Liver (tissue), 9 donors: ENCODE data around the gene STOM. TPM values are rescaled to one million over a fixed set of nuclear protein-coding genes. Genes with fewer than 3 reads are reported as not detected.

Experiments
- DNase-seq: peaks from one replicate; pipeline ENCODE4 v3.0.0-alpha.2; 2017; ENCODE audit warnings: low spot score
- H3K27ac ChIP-seq, 2 donors: one replicate each; pipeline ENCODE4 v1.7.0; 2013; ENCODE audit warnings: inconsistent platforms in 2 of 2, low read length in 2 of 2, control low read depth in 1 of 2, low read depth in 1 of 2, mild to moderate bottlenecking in 1 of 2
- H3K27me3 ChIP-seq, 4 donors: one replicate each; pipeline versions ENCODE4 v1.6.1 to v1.7.0; 2013; ENCODE audit warnings: low read length in 3 of 4, inconsistent platforms in 1 of 4, mild to moderate bottlenecking in 1 of 4, moderate library complexity in 1 of 4; ENCODE audit not compliant: control insufficient read depth in 4 of 4, insufficient read depth in 4 of 4
- H3K36me3 ChIP-seq, 4 donors: one replicate each; pipeline versions ENCODE4 v1.6.1 to v1.7.0; 2013; ENCODE audit warnings: low read length in 3 of 4, mild to moderate bottlenecking in 3 of 4, low read depth in 1 of 4, moderate library complexity in 1 of 4; ENCODE audit not compliant: control insufficient read depth in 4 of 4, insufficient read depth in 3 of 4
- H3K4me1 ChIP-seq, 4 donors: one replicate each; pipeline versions ENCODE4 v1.6.1 to v1.7.0; 2013; ENCODE audit warnings: low read length in 3 of 4, mild to moderate bottlenecking in 3 of 4, moderate library complexity in 1 of 4; ENCODE audit not compliant: control insufficient read depth in 4 of 4, insufficient read depth in 4 of 4
- H3K4me3 ChIP-seq, 3 donors: one replicate each; pipeline versions ENCODE4 v1.6.1 to v1.7.0; 2013; ENCODE audit warnings: low read length in 3 of 3, control low read depth in 1 of 3, low read depth in 1 of 3, mild to moderate bottlenecking in 1 of 3
- H3K9ac ChIP-seq, 2 donors: one replicate each; pipeline ENCODE4 v1.7.0; 2013; ENCODE audit warnings: low read length in 2 of 2, mild to moderate bottlenecking in 2 of 2, moderate library complexity in 2 of 2, control low read depth in 1 of 2, low read depth in 1 of 2
- H3K9me3 ChIP-seq, 4 donors: one replicate each; pipeline versions ENCODE4 v1.6.1 to v1.7.0; 2013; ENCODE audit warnings: low read length in 3 of 4; ENCODE audit not compliant: control insufficient read depth in 4 of 4
- CTCF ChIP-seq: fragments of 150-350 bp; IDR thresholded peaks from 2 replicates; pipeline ENCODE4 v1.5.1; 2017; ENCODE audit warnings: improper control_type of control experiment, low read depth, low read length; ENCODE audit not compliant: missing input control
- EGR1 ChIP-seq, 2 donors: IDR thresholded peaks; 2 replicates each; pipeline ENCODE4 v1.6.1; 2016 to 2018; ENCODE audit warnings: antibody characterized with exemption in 2 of 2, low read depth in 2 of 2
- FOXA1 ChIP-seq: IDR thresholded peaks from 2 replicates; pipeline ENCODE4 v1.6.1; 2016; ENCODE audit warnings: antibody characterized with exemption
- FOXA2 ChIP-seq: IDR thresholded peaks from 2 replicates; pipeline ENCODE4 v1.6.1; 2016; ENCODE audit warnings: antibody characterized with exemption
- GABPA ChIP-seq, 2 donors: IDR thresholded peaks in 1 of 2; conservative IDR thresholded peaks in 1 of 2; 2 replicates each; pipeline ENCODE4 v1.6.1; 2016; ENCODE audit warnings: antibody characterized with exemption in 2 of 2, mild to moderate bottlenecking in 1 of 2, moderate library complexity in 1 of 2
- HNF4A ChIP-seq, 2 donors: conservative IDR thresholded peaks; 2 replicates each; pipeline ENCODE4 v1.6.1; 2016; ENCODE audit warnings: antibody characterized with exemption in 2 of 2, mild to moderate bottlenecking in 2 of 2
- HNF4G ChIP-seq: IDR thresholded peaks from 2 replicates; pipeline ENCODE4 v1.6.1; 2016; ENCODE audit warnings: antibody characterized with exemption
- JUND ChIP-seq, 2 donors: IDR thresholded peaks; 2 replicates each; pipeline ENCODE4 v1.6.1; 2016; ENCODE audit warnings: antibody characterized with exemption in 2 of 2
- NR2F2 ChIP-seq: IDR thresholded peaks from 2 replicates; pipeline ENCODE4 v1.6.1; 2016; ENCODE audit warnings: antibody characterized with exemption
- RAD21 ChIP-seq, 2 donors: IDR thresholded peaks; 2 replicates each; pipeline ENCODE4 v1.6.1; 2016; ENCODE audit warnings: antibody characterized with exemption in 2 of 2, mild to moderate bottlenecking in 2 of 2
- RXRA ChIP-seq, 2 donors: IDR thresholded peaks; 2 replicates each; pipeline ENCODE4 v1.6.1; 2017 to 2018; ENCODE audit warnings: antibody characterized with exemption in 2 of 2, mild to moderate bottlenecking in 1 of 2
- SP1 ChIP-seq: IDR thresholded peaks from 2 replicates; pipeline ENCODE4 v1.6.1; 2018; ENCODE audit warnings: antibody characterized with exemption, mild to moderate bottlenecking
- TAF1 ChIP-seq: conservative IDR thresholded peaks from 2 replicates; pipeline ENCODE4 v1.6.1; 2016; ENCODE audit warnings: antibody characterized with exemption, mild to moderate bottlenecking
- YY1 ChIP-seq: IDR thresholded peaks from 2 replicates; pipeline ENCODE4 v1.6.1; 2016; ENCODE audit warnings: antibody characterized with exemption, mild to moderate bottlenecking
- WGBS: extraction: QIAGEN DNeasy Blood & Tissue Kit; methylation state at CpG from one replicate; pipeline ENCODE4 v1.1.7; 2013; 5-methylcytosine and 5-hydroxymethylcytosine counted together
- polyA plus RNA-seq, 2 donors: library from polyadenylated mRNA; stranded (reverse) in 1 of 2; unstranded in 1 of 2; fragments of 200-250 nt in 1 of 2; fragments of >200 nt in 1 of 2; fragmentation: Nextera tagmentation in 1 of 2; extraction: Ambion mirVana in 1 of 2; gene quantifications; one replicate each; pipeline versions ENCODE4 v1.2.1 to v1.2.3, GENCODE V29; 2013 to 2015
- total RNA-seq, 2 donors: library from RNA; depleted of rRNA; stranded (reverse); fragments of >200 nt; gene quantifications; one replicate each; pipeline ENCODE4 v1.2.3, GENCODE V29; 2014
- TF ChIP-seq, protein P1 (sequence below): IDR thresholded peaks from 2 replicates; pipeline ENCODE4 v1.6.1; 2016; ENCODE audit warnings: antibody characterized with exemption
- TF ChIP-seq, protein P2 (sequence below): IDR thresholded peaks from 2 replicates; pipeline ENCODE4 v1.6.1; 2016; ENCODE audit warnings: antibody characterized with exemption
- TF ChIP-seq, protein P3 (sequence below): IDR thresholded peaks from 2 replicates; pipeline ENCODE4 v1.6.1; 2016; ENCODE audit warnings: antibody characterized with exemption
- TF ChIP-seq, protein P4 (sequence below): IDR thresholded peaks from 2 replicates; pipeline ENCODE4 v1.6.1; 2016; ENCODE audit warnings: antibody characterized with exemption, mild to moderate bottlenecking
- donor health status: healthy.
- donor health status: healthy.
- donor health status: healthy.
- donor health status: healthy.
- donor health status: healthy.

The STOM gene
- total and polyA plus RNA-seq, 4 donors = 150 to 398 (median 265) TPM

GRCh38 chr9:121326130-121326838 is 43.8 kb downstream of the STOM start:
- WGBS = 70% methylated on average over 19 of the region's 19 CpGs
- DNase-seq = no peak
- no peaks in the 10 kb centered on the region for H3K27me3 ChIP-seq
- no peak overlapping the region for H3K9ac ChIP-seq
- H3K9me3 ChIP-seq = no peaks in the 10 kb centered on the region
- H3K4me3 ChIP-seq = no peak overlapping the region
- peaks cover 5 to 25% (median 7%) of the 10 kb centered on the region in 4 donors for H3K36me3 ChIP-seq
- H3K27ac ChIP-seq = peak overlapping the region; percentile 44 to 61
- TF ChIP-seq JUND (IDR thresholded peaks at IDR 0.05) (peak in 1 of 2 donors; percentile 55), TAF1 (no peak), HNF4G (no peak), SP1 (peak; percentile 80), NR2F2 (peak; percentile 89), RXRA (IDR thresholded peaks at IDR 0.05) (peak; percentile 76 to 85), FOXA2 (no peak), GABPA (IDR thresholded peaks at IDR 0.05 in 1 of 2, conservative IDR thresholded peaks at IDR 0.05 in 1 of 2) (no peak), CTCF (no peak), HNF4A (conservative IDR thresholded peaks at IDR 0.05) (peak; percentile 29 to 52), RAD21 (IDR thresholded peaks at IDR 0.05) (no peak), YY1 (peak; percentile 49), EGR1 (IDR thresholded peaks at IDR 0.05; ENCODE audit: low read depth in 2 of 2) (no peak), FOXA1 (peak; percentile 7)
- TF ChIP-seq, protein P1, sequence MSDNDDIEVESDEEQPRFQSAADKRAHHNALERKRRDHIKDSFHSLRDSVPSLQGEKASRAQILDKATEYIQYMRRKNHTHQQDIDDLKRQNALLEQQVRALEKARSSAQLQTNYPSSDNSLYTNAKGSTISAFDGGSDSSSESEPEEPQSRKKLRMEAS = peak; percentile 61
- TF ChIP-seq, protein P2, sequence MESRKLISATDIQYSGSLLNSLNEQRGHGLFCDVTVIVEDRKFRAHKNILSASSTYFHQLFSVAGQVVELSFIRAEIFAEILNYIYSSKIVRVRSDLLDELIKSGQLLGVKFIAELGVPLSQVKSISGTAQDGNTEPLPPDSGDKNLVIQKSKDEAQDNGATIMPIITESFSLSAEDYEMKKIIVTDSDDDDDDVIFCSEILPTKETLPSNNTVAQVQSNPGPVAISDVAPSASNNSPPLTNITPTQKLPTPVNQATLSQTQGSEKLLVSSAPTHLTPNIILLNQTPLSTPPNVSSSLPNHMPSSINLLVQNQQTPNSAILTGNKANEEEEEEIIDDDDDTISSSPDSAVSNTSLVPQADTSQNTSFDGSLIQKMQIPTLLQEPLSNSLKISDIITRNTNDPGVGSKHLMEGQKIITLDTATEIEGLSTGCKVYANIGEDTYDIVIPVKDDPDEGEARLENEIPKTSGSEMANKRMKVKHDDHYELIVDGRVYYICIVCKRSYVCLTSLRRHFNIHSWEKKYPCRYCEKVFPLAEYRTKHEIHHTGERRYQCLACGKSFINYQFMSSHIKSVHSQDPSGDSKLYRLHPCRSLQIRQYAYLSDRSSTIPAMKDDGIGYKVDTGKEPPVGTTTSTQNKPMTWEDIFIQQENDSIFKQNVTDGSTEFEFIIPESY = no peak
- TF ChIP-seq, protein P3, sequence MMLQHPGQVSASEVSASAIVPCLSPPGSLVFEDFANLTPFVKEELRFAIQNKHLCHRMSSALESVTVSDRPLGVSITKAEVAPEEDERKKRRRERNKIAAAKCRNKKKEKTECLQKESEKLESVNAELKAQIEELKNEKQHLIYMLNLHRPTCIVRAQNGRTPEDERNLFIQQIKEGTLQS = peak; percentile 54
- TF ChIP-seq, protein P4, sequence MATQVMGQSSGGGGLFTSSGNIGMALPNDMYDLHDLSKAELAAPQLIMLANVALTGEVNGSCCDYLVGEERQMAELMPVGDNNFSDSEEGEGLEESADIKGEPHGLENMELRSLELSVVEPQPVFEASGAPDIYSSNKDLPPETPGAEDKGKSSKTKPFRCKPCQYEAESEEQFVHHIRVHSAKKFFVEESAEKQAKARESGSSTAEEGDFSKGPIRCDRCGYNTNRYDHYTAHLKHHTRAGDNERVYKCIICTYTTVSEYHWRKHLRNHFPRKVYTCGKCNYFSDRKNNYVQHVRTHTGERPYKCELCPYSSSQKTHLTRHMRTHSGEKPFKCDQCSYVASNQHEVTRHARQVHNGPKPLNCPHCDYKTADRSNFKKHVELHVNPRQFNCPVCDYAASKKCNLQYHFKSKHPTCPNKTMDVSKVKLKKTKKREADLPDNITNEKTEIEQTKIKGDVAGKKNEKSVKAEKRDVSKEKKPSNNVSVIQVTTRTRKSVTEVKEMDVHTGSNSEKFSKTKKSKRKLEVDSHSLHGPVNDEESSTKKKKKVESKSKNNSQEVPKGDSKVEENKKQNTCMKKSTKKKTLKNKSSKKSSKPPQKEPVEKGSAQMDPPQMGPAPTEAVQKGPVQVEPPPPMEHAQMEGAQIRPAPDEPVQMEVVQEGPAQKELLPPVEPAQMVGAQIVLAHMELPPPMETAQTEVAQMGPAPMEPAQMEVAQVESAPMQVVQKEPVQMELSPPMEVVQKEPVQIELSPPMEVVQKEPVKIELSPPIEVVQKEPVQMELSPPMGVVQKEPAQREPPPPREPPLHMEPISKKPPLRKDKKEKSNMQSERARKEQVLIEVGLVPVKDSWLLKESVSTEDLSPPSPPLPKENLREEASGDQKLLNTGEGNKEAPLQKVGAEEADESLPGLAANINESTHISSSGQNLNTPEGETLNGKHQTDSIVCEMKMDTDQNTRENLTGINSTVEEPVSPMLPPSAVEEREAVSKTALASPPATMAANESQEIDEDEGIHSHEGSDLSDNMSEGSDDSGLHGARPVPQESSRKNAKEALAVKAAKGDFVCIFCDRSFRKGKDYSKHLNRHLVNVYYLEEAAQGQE = peak; percentile 39
- peaks cover 8 to 29% (median 17%) of the 10 kb centered on the region in 4 donors for H3K4me1 ChIP-seq
